HepG2 (cell line): ENCODE measurements around the gene SLC25A44. TPM values are rescaled to one million over a fixed set of nuclear protein-coding genes. Genes with fewer than 3 reads are reported as not detected.

Source experiments
- CBX2 ChIP-seq, 2 experiments: fragments of 200-600 bp in 1 of 2; sonication (generic); formaldehyde crosslinking in 1 of 2; IDR thresholded peaks; 2 replicates each; pipeline versions ENCODE4 v1.7.0 to v1.8.1; 2018 to 2022; ENCODE audit warnings: low read depth in 2 of 2, low read length in 1 of 2, mild to moderate bottlenecking in 1 of 2, missing genetic modification reagents in 1 of 2
- CHD4 ChIP-seq: fragments of 200-600 bp; sonication (generic); IDR thresholded peaks from 2 replicates; pipeline ENCODE4 v1.7.0; 2017; ENCODE audit warnings: mild to moderate bottlenecking, low read length, borderline replicate concordance
- FOXP4 ChIP-seq: sonication (generic); formaldehyde crosslinking; IDR thresholded peaks from 2 replicates; pipeline ENCODE4 v1.4.0; 2020; ENCODE audit warnings: missing genetic modification reagents
- GPN1 ChIP-seq: sonication (generic); formaldehyde crosslinking; IDR thresholded peaks from 2 replicates; pipeline ENCODE4 v1.5.1; 2020; ENCODE audit warnings: missing genetic modification reagents, borderline replicate concordance
- RARA ChIP-seq: IDR thresholded peaks from 2 replicates; pipeline ENCODE4 v1.6.1; 2016; ENCODE audit warnings: missing genetic modification reagents, missing compliant biosample characterization
- RBFOX2 ChIP-seq: fragments of 200-400 bp; formaldehyde crosslinking; IDR thresholded peaks from 2 replicates; pipeline ENCODE4 v1.6.1; 2017; ENCODE audit warnings: low read depth, mild to moderate bottlenecking, low read length
- SAFB2 ChIP-seq: sonication (generic); formaldehyde crosslinking; IDR thresholded peaks from 2 replicates; pipeline ENCODE4 v1.5.1; 2020; ENCODE audit warnings: missing genetic modification reagents, low read depth, mild to moderate bottlenecking, borderline replicate concordance
- STAG1 ChIP-seq: sonication (generic); formaldehyde crosslinking; IDR thresholded peaks from 2 replicates; pipeline ENCODE4 v1.4.0; 2020; ENCODE audit warnings: missing genetic modification reagents
- TOPORS ChIP-seq: sonication (generic); formaldehyde crosslinking; IDR thresholded peaks from 2 replicates; pipeline ENCODE4 v1.8.0; 2023; ENCODE audit warnings: mild to moderate bottlenecking, missing genetic modification reagents
- XBP1 ChIP-seq: sonication (generic); formaldehyde crosslinking; IDR thresholded peaks from 2 replicates; pipeline ENCODE4 v1.5.0; 2020; ENCODE audit warnings: missing genetic modification reagents
- ZNF12 ChIP-seq: sonication (generic); formaldehyde crosslinking; IDR thresholded peaks from 2 replicates; pipeline ENCODE4 v1.5.0; 2020; ENCODE audit warnings: missing genetic modification reagents
- ZNF263 ChIP-seq: sonication (generic); formaldehyde crosslinking; IDR thresholded peaks from 2 replicates; pipeline ENCODE4 v1.4.0; 2020; ENCODE audit warnings: missing genetic modification reagents
- ZSCAN25 ChIP-seq: sonication (generic); formaldehyde crosslinking; IDR thresholded peaks from 2 replicates; pipeline ENCODE4 v1.8.0; 2022; ENCODE audit warnings: mild to moderate bottlenecking, missing genetic modification reagents
- polyA plus RNA-seq, 8 experiments: library from polyadenylated mRNA; depleted of rRNA in 3 of 8; stranded (reverse) in 7 of 8; unstranded in 1 of 8; fragments of >200 nt; fragmentation: Illumina TruSeq in 4 of 8; extraction: Trizol in 4 of 8; gene quantifications; 2 replicates each; pipeline versions ENCODE4 v1.2.1 to v1.2.3, GENCODE V29; 2011 to 2016; ENCODE audit warnings: low read depth in 4 of 8, missing spikeins in 1 of 8, mixed read lengths in 1 of 8; ENCODE audit not compliant: insufficient read depth in 1 of 8
- total RNA-seq, 5 experiments: library from RNA; depleted of rRNA; stranded (reverse); fragments of >200 nt; fragmentation: Illumina TruSeq; extraction: Trizol; gene quantifications; 2 replicates each; pipeline ENCODE4 v1.2.3, GENCODE V29; 2016; ENCODE audit warnings: low read depth in 1 of 5
- TF ChIP-seq, protein P1 (sequence below): sonication (generic); formaldehyde crosslinking; IDR thresholded peaks from 2 replicates; pipeline ENCODE4 v1.5.0; 2020; ENCODE audit warnings: mild to moderate bottlenecking, missing genetic modification reagents, moderate library complexity
- TF ChIP-seq, protein P2 (sequence below): sonication (generic); formaldehyde crosslinking; IDR thresholded peaks from 2 replicates; pipeline ENCODE4 v1.8.0; 2022; ENCODE audit warnings: missing genetic modification reagents, low read depth, mild to moderate bottlenecking, borderline replicate concordance
- TF ChIP-seq, protein P3 (sequence below): sonication (generic); formaldehyde crosslinking; IDR thresholded peaks from 2 replicates; pipeline ENCODE4 v1.5.0; 2020; ENCODE audit warnings: mild to moderate bottlenecking, missing genetic modification reagents, borderline replicate concordance
- TF ChIP-seq, protein P4 (sequence below): sonication (generic); formaldehyde crosslinking; conservative IDR thresholded peaks from 2 replicates; pipeline ENCODE4 v1.8.1; 2023; ENCODE audit warnings: missing genetic modification reagents

Gene SLC25A44
- total and polyA plus RNA-seq, 2 of the 13 experiments (the other 11 are each of a cell fraction or from before 2014, with no cell fraction given): 10.7 to 13.4 TPM

GRCh38 chr1:156172696-156173470 is 21.0 kb upstream of the SLC25A44 start (continued):
- TF ChIP-seq FOXP4 (CRISPR knock-in tag) (no peak), RARA (no peak), CHD4 (no peak), XBP1 (CRISPR knock-in tag) (no peak), TOPORS (CRISPR knock-in tag) (no peak), ZSCAN25 (CRISPR knock-in tag) (no peak), ZNF12 (CRISPR knock-in tag) (no peak), STAG1 (CRISPR knock-in tag) (peak; percentile 14; the same call in 1 of the 2 replicates), CBX2 (IDR thresholded peaks at IDR 0.05; ENCODE audit: low read depth, low read length) (no peak), CBX2 (CRISPR knock-in tag; IDR thresholded peaks at IDR 0.05; ENCODE audit: low read depth) (no peak), SAFB2 (CRISPR knock-in tag) (no peak), RBFOX2 (no peak), ZNF263 (peak; percentile 71), GPN1 (no peak)
- TF ChIP-seq, protein P1, sequence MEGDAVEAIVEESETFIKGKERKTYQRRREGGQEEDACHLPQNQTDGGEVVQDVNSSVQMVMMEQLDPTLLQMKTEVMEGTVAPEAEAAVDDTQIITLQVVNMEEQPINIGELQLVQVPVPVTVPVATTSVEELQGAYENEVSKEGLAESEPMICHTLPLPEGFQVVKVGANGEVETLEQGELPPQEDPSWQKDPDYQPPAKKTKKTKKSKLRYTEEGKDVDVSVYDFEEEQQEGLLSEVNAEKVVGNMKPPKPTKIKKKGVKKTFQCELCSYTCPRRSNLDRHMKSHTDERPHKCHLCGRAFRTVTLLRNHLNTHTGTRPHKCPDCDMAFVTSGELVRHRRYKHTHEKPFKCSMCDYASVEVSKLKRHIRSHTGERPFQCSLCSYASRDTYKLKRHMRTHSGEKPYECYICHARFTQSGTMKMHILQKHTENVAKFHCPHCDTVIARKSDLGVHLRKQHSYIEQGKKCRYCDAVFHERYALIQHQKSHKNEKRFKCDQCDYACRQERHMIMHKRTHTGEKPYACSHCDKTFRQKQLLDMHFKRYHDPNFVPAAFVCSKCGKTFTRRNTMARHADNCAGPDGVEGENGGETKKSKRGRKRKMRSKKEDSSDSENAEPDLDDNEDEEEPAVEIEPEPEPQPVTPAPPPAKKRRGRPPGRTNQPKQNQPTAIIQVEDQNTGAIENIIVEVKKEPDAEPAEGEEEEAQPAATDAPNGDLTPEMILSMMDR (CRISPR knock-in tag): 0 out of 2 replicates have a peak, but pooled peaks have one; percentile 33
- TF ChIP-seq, protein P2, sequence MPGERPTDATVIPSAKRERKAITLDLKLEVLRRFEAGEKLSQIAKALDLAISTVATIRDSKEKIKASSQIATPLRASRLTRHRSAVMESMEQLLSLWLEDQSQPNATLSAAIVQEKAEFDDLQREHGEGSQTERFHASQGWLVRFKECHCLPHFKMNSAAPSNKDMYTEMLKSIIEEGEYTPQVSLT (CRISPR knock-in tag): no peak
- TF ChIP-seq, protein P3, sequence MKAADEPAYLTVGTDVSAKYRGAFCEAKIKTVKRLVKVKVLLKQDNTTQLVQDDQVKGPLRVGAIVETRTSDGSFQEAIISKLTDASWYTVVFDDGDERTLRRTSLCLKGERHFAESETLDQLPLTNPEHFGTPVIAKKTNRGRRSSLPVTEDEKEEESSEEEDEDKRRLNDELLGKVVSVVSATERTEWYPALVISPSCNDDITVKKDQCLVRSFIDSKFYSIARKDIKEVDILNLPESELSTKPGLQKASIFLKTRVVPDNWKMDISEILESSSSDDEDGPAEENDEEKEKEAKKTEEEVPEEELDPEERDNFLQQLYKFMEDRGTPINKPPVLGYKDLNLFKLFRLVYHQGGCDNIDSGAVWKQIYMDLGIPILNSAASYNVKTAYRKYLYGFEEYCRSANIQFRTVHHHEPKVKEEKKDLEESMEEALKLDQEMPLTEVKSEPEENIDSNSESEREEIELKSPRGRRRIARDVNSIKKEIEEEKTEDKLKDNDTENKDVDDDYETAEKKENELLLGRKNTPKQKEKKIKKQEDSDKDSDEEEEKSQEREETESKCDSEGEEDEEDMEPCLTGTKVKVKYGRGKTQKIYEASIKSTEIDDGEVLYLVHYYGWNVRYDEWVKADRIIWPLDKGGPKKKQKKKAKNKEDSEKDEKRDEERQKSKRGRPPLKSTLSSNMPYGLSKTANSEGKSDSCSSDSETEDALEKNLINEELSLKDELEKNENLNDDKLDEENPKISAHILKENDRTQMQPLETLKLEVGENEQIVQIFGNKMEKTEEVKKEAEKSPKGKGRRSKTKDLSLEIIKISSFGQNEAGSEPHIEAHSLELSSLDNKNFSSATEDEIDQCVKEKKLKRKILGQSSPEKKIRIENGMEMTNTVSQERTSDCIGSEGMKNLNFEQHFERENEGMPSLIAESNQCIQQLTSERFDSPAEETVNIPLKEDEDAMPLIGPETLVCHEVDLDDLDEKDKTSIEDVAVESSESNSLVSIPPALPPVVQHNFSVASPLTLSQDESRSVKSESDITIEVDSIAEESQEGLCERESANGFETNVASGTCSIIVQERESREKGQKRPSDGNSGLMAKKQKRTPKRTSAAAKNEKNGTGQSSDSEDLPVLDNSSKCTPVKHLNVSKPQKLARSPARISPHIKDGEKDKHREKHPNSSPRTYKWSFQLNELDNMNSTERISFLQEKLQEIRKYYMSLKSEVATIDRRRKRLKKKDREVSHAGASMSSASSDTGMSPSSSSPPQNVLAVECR (CRISPR knock-in tag): no peak
- TF ChIP-seq, protein P4, sequence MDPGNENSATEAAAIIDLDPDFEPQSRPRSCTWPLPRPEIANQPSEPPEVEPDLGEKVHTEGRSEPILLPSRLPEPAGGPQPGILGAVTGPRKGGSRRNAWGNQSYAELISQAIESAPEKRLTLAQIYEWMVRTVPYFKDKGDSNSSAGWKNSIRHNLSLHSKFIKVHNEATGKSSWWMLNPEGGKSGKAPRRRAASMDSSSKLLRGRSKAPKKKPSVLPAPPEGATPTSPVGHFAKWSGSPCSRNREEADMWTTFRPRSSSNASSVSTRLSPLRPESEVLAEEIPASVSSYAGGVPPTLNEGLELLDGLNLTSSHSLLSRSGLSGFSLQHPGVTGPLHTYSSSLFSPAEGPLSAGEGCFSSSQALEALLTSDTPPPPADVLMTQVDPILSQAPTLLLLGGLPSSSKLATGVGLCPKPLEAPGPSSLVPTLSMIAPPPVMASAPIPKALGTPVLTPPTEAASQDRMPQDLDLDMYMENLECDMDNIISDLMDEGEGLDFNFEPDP (CRISPR knock-in tag): 0 out of 2 replicates have a peak, but pooled peaks have one; percentile 16
- TF ChIP-seq, all 625 proteins: peak for 7
